CD4-positive, alpha-beta T cell treated with Interleukin-1 beta for 1 hour (primary cell): Measurements from ENCODE around the gene DDA1.
"Not testable (repeated sequence)": the region's sequence is repeated elsewhere in the genome, so short reads cannot be mapped to it uniquely, and the experiment has no call there.

Source experiments
- DNase-seq, 2 donors: peaks; one replicate each; pipeline ENCODE4 v3.0.0-alpha.2; 2020 to 2022

The DDA1 gene

GRCh38 chr19:17289489-17289888 lies 19.9 kb upstream of the DDA1 start:
- peak; percentile 33 to 58 for DNase-seq

DNA sequence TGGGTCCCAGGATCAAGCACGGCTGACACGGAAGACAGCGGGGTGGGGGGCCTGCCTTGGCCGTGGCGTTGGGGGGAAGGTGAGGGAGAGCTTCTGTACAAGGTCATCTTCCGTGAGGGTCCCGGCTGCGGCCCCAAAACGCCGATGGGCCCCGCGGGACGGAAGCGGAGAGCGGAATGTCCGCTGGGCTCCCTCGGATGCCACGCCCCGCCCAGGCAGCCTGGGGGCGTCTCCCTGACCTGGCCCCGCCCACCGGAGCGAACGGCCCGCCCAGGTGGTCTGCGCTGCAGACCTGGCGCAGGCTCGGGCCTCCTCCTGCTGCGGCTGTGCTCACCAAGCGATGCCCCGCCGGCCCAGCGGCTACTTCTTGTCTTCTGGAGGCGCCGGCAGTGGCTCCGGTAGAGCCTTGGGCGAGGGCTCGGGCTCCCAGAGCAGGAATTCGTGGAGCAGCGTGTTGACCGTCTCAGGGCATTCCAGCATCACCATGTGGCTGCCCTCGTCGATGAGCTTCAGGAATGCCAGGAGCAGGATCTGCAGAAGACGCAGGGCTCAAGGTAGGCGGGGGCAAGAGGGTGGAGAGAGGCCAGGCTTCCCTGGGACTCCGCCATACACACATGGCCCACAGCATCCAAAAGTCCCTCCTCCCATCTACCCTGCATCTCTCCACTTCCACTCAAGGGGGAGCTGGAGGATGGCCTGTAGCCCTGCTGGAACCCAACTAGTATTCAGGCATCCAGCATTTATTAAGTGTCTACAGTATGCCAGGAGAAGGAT lies 16.9 kb upstream of the DDA1 start:
- peak; percentile 82 to 85 for DNase-seq

- no peak for DNase-seq
Measured at GRCh38 chr19:17293605-17294004, 15.8 kb upstream of the DDA1 start.

DNA sequence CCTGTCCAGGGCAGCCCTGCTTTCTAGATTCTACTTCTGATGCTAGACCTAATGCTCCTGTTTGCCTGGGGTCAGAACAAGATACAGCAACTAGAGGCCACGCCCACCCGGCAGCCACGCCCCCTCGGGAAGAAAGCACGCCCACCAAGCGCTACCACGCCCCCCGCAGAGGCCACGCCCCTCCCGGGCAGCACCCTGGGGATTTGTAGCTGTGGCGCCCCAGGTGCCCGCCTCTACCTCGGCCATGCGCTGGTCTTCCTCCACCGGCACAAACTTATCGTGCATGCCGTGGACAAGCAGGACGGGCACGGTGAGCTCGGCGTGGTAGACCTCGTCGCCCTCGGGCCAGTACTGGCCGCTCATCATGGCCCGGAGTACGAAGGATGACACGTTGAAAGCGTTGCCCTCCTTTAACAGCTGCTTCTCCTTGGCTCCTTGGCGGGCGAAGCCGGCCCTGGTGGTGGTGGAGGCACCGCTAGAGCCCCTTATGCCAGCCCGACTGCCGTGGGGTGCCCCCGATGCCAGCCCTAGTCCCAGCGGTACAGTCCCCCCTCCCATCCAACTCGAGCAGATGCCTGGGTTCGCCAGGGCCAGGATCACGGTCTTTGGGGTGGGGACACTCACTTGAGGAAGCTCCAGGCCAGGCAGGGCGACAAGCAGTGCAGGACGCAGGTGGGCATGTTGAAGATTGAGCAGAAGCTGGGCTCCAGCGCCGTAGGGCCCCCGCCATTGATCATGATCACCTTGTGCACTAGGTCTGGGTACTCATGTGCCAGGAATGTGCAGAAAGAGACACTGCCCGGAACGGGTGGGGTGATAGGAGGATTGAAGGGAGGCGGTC lies 15.1 kb upstream of the DDA1 start:
- peak; percentile 38 to 59 for DNase-seq

GRCh38 chr19:17295551-17295950 lies 13.8 kb upstream of the DDA1 start:
- DNase-seq, result not testable (repeated sequence)

GRCh38 chr19:17296273-17296672 lies 13.1 kb upstream of the DDA1 start:
- DNase-seq, result no peak

- no peak for DNase-seq
Measured at GRCh38 chr19:17296976-17297375, 12.4 kb upstream of the DDA1 start.

DNA sequence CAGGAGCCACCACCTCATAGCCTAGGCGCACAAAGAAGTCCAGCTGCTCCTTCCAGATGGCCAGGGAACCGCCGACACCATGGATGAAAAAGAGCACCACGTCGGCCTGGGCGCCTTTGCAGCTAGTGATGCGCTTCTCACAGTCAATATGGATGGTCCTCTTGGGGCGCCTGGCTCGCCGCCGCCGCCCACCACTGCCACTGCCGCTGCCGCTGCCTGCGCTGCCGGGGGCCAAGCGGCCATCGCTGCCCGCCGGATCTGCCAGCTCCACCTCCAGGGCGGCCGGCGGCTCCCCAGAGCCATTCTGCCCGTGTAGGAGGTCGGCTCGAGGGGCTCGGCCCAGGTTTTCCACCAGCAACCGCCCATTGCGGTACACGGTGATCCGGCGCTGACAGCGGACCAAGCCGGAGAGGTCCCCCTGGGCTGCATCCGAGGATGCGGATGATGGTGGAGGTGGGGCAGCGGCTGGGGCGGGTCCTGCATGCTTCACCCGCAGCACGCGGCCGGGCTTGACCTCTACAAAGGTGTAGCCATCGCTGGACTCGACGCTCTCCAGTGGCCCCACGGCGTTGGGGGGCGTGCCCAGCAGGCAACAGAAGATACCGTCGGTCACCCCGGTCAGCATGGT lies 8.3 kb upstream of the DDA1 start:
- no peak for DNase-seq

GRCh38 chr19:17302391-17303166 lies 6.8 kb upstream of the DDA1 start:
- DNase-seq, result peak; percentile 39 to 45

- peak; percentile 95 for DNase-seq
Measured at GRCh38 chr19:17303167-17303939, 6.0 kb upstream of the DDA1 start, which contains the start of gene ABHD8. Gene ABHD8, minus strand, starts transcription at chr19:17303425. Its CDS starts 1,809 bp downstream, at chr19:17301616.

DNA sequence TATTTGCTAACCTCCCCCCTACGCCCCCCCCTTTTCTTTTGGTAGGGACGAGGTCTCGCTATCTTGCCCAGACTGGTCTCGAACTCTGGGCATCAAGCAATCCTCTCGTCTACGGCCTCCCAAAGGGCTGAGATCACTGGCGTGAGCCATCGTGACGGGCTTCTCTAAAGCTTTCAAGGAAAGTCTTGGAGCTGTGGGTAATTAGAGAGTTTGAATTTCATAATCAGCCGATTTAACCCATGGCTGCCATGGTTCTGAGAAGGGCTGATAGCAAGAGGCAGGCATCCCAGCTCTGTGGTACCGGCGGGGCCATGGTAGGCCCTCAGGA lies 5.5 kb upstream of the DDA1 start:
- no peak for DNase-seq

- DNase-seq, result no peak
Measured at GRCh38 chr19:17304386-17305215, 4.8 kb upstream of the DDA1 start.

DNA sequence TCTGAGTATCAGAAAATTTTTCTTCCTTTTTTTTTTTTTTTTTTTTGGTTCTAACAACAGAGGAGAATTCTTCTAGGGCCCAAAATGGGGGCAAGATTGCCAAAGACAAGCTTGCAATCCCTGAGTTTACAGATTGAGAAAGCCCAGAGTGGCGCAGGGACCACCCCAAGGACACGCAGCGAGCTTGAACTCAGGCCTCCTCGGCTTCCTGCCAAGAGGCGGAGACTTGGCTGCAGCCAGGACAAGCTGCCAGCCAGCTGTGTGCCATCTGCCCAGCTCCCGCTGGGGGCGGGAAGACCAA lies 4.2 kb upstream of the DDA1 start:
- no peak for DNase-seq

DNA sequence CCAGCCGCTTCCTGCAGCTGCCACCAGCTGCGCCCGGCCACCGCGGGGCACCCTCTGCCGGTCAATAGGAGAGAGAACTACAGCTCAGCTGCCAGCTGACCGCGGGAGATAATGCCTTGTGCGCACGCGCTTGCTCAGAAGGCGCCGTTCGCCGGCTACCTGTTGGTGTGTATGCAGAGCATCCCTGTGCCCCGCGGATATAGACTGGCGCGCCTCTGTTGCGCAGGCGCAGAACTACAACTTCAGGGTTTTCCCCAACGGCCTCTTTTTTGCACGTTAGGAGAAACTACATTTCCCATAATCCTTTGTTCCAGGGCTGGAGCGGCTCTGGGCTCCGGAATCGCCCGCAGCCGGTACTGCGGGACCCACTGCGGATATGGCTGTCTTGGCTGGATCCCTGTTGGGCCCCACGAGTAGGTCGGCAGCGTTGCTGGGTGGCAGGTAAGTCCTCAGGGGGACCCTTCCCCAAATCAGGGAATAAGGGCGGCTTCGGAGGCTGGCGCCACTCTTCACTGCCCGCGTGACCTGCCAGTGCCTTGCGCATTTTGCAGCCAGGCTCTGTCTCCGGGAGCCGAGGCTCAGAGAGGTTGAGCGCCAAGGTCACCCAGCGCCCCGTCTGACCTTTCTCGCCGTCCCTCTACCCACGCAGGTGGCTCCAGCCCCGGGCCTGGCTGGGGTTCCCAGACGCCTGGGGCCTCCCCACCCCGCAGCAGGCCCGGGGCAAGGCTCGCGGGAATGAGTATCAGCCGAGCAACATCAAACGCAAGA lies 3.7 kb upstream of the DDA1 start, which contains the start of gene MRPL34:
MRPL34 (plus strand) TSS at position 356 of the 768 bp plus-strand sequence; CDS start at position 377, 21 bp downstream.
- peak; percentile 98 to 100 for DNase-seq

GRCh38 chr19:17306285-17306714 lies 3.1 kb upstream of the DDA1 start:
- no peak for DNase-seq

GRCh38 chr19:17307876-17308377 lies 1.4 kb upstream of the DDA1 start:
- no peak for DNase-seq

GRCh38 chr19:17309965-17310461 lies 650 bp downstream of the DDA1 start:
- no peak for DNase-seq

GRCh38 chr19:17311455-17312188 lies 2.3 kb downstream of the DDA1 start:
- DNase-seq, result no peak
